Keratinocyte (primary cell): ENCODE data around the gene GBGT1. TPM values are rescaled to one million over a fixed set of nuclear protein-coding genes. Genes with fewer than 3 reads are reported as not detected.

Experiments
- DNase-seq: peaks from one replicate; pipeline ENCODE4 v3.0.0-alpha.2; 2011; ENCODE audit warnings: low read depth, missing footprints, low spot score
- FAIRE-seq: peaks from 2 replicates; lab custom pipeline; 2011; peaks lifted over from hg19 to GRCh38; lab: Jason Lieb, UNC
- H2AFZ ChIP-seq: 2 replicates; pipeline ENCODE4 v1.6.0; 2012; ENCODE audit warnings: low read length, control low read depth, inconsistent platforms; ENCODE audit not compliant: control insufficient read depth
- H3K27ac ChIP-seq: 2 replicates; pipeline ENCODE4 v1.5.1; 2011; ENCODE audit warnings: low read length; ENCODE audit not compliant: control insufficient read depth, insufficient read depth
- H3K27me3 ChIP-seq: 3 replicates; pipeline ENCODE4 v1.6.0; 2011; ENCODE audit warnings: low read length; ENCODE audit not compliant: control insufficient read depth, insufficient read depth; ENCODE audit errors: extremely low read depth
- H3K36me3 ChIP-seq, 2 experiments: 2 replicates in 1 of 2; 3 replicates in 1 of 2; pipeline ENCODE4 v1.5.1; 2011; ENCODE audit warnings: low read length in 2 of 2, mild to moderate bottlenecking in 1 of 2; ENCODE audit not compliant: control insufficient read depth in 2 of 2, insufficient read depth in 2 of 2; ENCODE audit errors: extremely low read depth in 1 of 2
- H3K4me1 ChIP-seq: 3 replicates; pipeline ENCODE4 v1.5.1; 2011; ENCODE audit warnings: low read length; ENCODE audit not compliant: control insufficient read depth, insufficient read depth; ENCODE audit errors: extremely low read depth
- H3K4me2 ChIP-seq: 3 replicates; pipeline ENCODE4 v1.6.0; 2011; ENCODE audit warnings: low read depth, low read length; ENCODE audit not compliant: control insufficient read depth, insufficient read depth; ENCODE audit errors: extremely low read depth
- H3K4me3 ChIP-seq, 3 experiments: fragments of 200-600 bp in 1 of 3; sonication (generic) in 1 of 3; 2 replicates in 2 of 3; 3 replicates in 1 of 3; pipeline ENCODE4 v1.5.1; 2011 to 2016; ENCODE audit warnings: low read length in 3 of 3, mild to moderate bottlenecking in 3 of 3, control low read depth in 2 of 3, inconsistent platforms in 1 of 3, low read depth in 1 of 3, mixed read lengths in 1 of 3, mixed run types in 1 of 3, moderate library complexity in 1 of 3; ENCODE audit not compliant: control insufficient read depth in 2 of 3, insufficient read depth in 2 of 3; ENCODE audit errors: extremely low read depth in 1 of 3
- H3K79me2 ChIP-seq: 2 replicates; pipeline ENCODE4 v1.6.0; 2012; ENCODE audit warnings: low read length; ENCODE audit not compliant: control insufficient read depth, insufficient read depth
- H3K9ac ChIP-seq: 3 replicates; pipeline ENCODE4 v1.6.0; 2011; ENCODE audit warnings: low read length; ENCODE audit not compliant: control insufficient read depth, insufficient read depth; ENCODE audit errors: extremely low read depth
- H3K9me1 ChIP-seq: 3 replicates; pipeline ENCODE4 v1.6.0; 2011; ENCODE audit warnings: low read length; ENCODE audit not compliant: control insufficient read depth, insufficient read depth; ENCODE audit errors: extremely low read depth
- H3K9me3 ChIP-seq: 2 replicates; pipeline ENCODE4 v1.5.1; 2012; ENCODE audit warnings: low read depth, low read length; ENCODE audit not compliant: control insufficient read depth
- H4K20me1 ChIP-seq: 3 replicates; pipeline ENCODE4 v1.6.0; 2011; ENCODE audit warnings: low read length; ENCODE audit not compliant: control insufficient read depth, insufficient read depth; ENCODE audit errors: extremely low read depth
- EZH2 ChIP-seq: IDR thresholded peaks from one replicate; pipeline ENCODE4 v1.6.1; 2012; ENCODE audit warnings: inconsistent platforms, mild to moderate bottlenecking, low read length, moderate library complexity
- dilution Hi-C: fragments of 300-500 bp; cut with MboI; formaldehyde crosslinking; loops from one replicate; pipeline ENCODE4 v1.7.0; 2020; ENCODE audit warnings: low sequenced_read_pairs; ENCODE audit not compliant: extremely low pct_ligation_motif_present
- polyA plus RNA-seq, 5 experiments: library from polyadenylated mRNA; depleted of rRNA in 3 of 5; stranded (reverse) in 3 of 5; stranded (forward) in 1 of 5; unstranded in 1 of 5; fragments of >200 nt; gene quantifications; 1 replicate in 1 of 5; 2 replicates in 3 of 5; 3 replicates in 1 of 5; pipeline versions ENCODE4 v1.2.1 to v1.2.3, GENCODE V29; 2011 to 2012; ENCODE audit warnings: missing spikeins in 2 of 5, low read depth in 1 of 5, low replicate concordance in 1 of 5
- TF ChIP-seq, protein P1 (sequence below), 3 experiments: IDR thresholded peaks in 1 of 3; conservative IDR thresholded peaks in 1 of 3; optimal IDR thresholded peaks in 1 of 3; 2 replicates in 2 of 3; 3 replicates in 1 of 3; pipeline versions ENCODE3 to v1.5.1; 2011; ENCODE audit warnings: low read length in 3 of 3, mild to moderate bottlenecking in 3 of 3, moderate library complexity in 2 of 3, control low read depth in 1 of 3, inconsistent platforms in 1 of 3; ENCODE audit not compliant: insufficient read depth in 2 of 3; ENCODE audit errors: extremely low read depth in 1 of 3

Gene GBGT1
- polyA plus RNA-seq, 1 donor (not counting 4 experiments of a cell fraction or from before 2014, with no cell fraction given), result 0.54 TPM

DNA sequence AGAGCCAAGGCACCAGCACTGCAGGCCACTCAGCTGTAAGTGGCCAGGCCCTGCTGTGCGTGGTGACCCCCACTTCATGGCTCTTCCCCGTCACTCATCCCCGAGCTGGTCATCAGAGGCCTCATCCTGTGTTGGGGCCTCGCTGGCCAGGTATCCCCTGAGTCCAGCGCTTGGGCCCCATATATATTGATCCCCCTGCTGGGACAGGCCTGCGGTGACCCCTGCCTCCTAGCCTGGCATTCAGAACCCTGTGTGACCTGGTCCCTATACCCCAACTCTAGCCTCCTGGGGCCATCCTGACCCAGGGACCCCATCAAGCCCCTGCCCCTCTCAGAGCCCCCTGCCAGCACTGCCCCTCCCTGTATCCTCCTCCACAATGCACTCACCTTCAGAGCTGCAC is 12.7 kb downstream of the GBGT1 start:
- no peak overlapping the region for H2AFZ ChIP-seq
- no peak overlapping the region for H3K4me2 ChIP-seq
- dilution Hi-C loops, result no loop called here
- H3K9me3 ChIP-seq, result no peaks in the 10 kb centered on the region
- TF ChIP-seq, protein P1, sequence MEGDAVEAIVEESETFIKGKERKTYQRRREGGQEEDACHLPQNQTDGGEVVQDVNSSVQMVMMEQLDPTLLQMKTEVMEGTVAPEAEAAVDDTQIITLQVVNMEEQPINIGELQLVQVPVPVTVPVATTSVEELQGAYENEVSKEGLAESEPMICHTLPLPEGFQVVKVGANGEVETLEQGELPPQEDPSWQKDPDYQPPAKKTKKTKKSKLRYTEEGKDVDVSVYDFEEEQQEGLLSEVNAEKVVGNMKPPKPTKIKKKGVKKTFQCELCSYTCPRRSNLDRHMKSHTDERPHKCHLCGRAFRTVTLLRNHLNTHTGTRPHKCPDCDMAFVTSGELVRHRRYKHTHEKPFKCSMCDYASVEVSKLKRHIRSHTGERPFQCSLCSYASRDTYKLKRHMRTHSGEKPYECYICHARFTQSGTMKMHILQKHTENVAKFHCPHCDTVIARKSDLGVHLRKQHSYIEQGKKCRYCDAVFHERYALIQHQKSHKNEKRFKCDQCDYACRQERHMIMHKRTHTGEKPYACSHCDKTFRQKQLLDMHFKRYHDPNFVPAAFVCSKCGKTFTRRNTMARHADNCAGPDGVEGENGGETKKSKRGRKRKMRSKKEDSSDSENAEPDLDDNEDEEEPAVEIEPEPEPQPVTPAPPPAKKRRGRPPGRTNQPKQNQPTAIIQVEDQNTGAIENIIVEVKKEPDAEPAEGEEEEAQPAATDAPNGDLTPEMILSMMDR (optimal IDR thresholded peaks at IDR 0.05 in 1 of 3, IDR thresholded peaks at IDR 0.05 in 1 of 3, conservative IDR thresholded peaks at IDR 0.05 in 1 of 3; ENCODE audit: extremely low read depth in 1 of 3, insufficient read depth in 2 of 3, low read length in 3 of 3), result no peak
- TF ChIP-seq EZH2, result no peak
- H3K27ac ChIP-seq, result no peak overlapping the region
- H3K4me3 ChIP-seq, result no peak overlapping the region
- H3K9me1 ChIP-seq, result no peaks in the 10 kb centered on the region
- FAIRE-seq, result no peak
- no peaks in the 10 kb centered on the region for H4K20me1 ChIP-seq
- H3K4me1 ChIP-seq, result peaks cover 12% of the 10 kb centered on the region
- peaks cover 8% of the 10 kb centered on the region for H3K79me2 ChIP-seq
- H3K36me3 ChIP-seq, result peaks cover 0 to 1% of the 10 kb centered on the region in 2 experiments
- no peak overlapping the region for H3K9ac ChIP-seq
- no peaks in the 10 kb centered on the region for H3K27me3 ChIP-seq
- DNase-seq, result no peak

DNA sequence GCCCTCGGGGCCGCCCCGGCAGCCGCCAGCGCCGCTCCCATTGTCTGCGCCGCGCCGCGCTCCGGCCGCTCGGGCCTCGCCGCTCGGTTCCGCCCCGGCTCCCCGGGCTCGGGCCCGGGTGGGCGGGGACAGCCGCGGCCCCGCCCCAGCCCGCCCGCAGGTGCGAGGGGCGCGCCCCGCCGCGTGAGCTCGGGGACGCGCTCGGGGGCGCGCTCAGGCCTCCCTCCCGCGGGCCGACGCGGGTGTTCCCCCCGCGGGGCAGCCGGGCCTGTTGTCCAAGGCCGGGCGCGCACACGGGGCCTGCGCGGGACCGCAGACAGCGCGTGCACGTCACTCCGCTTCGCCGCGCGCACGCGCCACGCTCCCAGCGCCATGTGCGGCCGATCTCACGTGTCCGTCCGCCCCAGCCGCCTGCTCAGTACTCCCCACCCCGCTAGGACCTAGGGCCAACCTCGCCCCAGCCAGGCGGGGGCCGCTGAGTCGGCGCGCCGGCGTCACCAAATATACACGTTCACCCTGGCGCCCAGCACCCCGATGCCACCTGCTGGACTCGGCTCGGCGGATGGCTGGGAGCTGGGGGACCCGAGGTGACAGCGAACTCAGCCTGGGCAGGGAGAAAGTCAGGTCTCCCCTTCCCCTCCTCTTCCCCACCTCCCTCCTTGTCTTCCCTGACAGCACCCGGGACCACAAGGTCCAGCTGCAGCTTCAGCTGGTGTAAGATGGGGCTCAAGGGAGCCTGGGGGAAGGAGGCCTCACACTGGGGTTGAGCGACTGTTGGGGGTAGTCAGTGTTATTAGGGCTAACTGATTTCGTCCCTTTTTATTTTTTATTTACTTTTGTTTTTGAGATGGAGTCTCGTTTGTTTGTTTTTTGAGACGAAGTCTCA is 14.3 kb downstream of the GBGT1 start:
- peak overlapping the region; percentile 98 for H3K9ac ChIP-seq
- peak overlapping the region; percentile 74 for H2AFZ ChIP-seq
- no peak for FAIRE-seq

More for the DNA sequence above, 14.3 kb downstream of the GBGT1 start:
- peak overlapping the region; percentile 38 to 93 (median 87) for H3K4me3 ChIP-seq
- no peaks in the 10 kb centered on the region for H3K27me3 ChIP-seq
- H3K79me2 ChIP-seq, result peaks cover 20% of the 10 kb centered on the region
- TF ChIP-seq EZH2, result no peak
- TF ChIP-seq, protein P1 (optimal IDR thresholded peaks at IDR 0.05 in 1 of 3, IDR thresholded peaks at IDR 0.05 in 1 of 3, conservative IDR thresholded peaks at IDR 0.05 in 1 of 3; ENCODE audit: extremely low read depth in 1 of 3, insufficient read depth in 2 of 3, low read length in 3 of 3), result peak in 1 of 3 experiments; percentile 40
- no peaks in the 10 kb centered on the region for H3K9me1 ChIP-seq
- DNase-seq, result no peak
- dilution Hi-C loops, result no loop called here
- peak overlapping the region; percentile 87 for H3K4me2 ChIP-seq
- H3K4me1 ChIP-seq, result peaks cover 18% of the 10 kb centered on the region
- H3K27ac ChIP-seq, result peak overlapping the region; percentile 85
- H3K9me3 ChIP-seq, result no peaks in the 10 kb centered on the region
- H3K36me3 ChIP-seq, result peaks cover 0 to 5% of the 10 kb centered on the region in 2 experiments
- peaks cover 11% of the 10 kb centered on the region for H4K20me1 ChIP-seq
